SK-N-MC (cell line): Measurements from ENCODE around the gene EIF3J.
"Not testable (repeated sequence)": the region's sequence is repeated elsewhere in the genome, so short reads cannot be mapped to it uniquely, and the experiment has no call there.

Experiments used
- DNase-seq: peaks from one replicate; pipeline ENCODE4 v3.0.0-alpha.2; 2011; ENCODE audit warnings: low read depth, low spot score
- H3K27ac ChIP-seq: fragments of 200-600 bp; sonication (generic); 2 replicates; pipeline ENCODE4 v1.5.1; 2016; ENCODE audit warnings: mixed run types
- H3K36me3 ChIP-seq: fragments of 200-600 bp; sonication (generic); 2 replicates; pipeline ENCODE4 v1.6.1; 2017; ENCODE audit warnings: antibody characterized with exemption, low read length, mixed read lengths; ENCODE audit not compliant: insufficient read depth
- H3K4me3 ChIP-seq: fragments of 200-600 bp; sonication (generic); 2 replicates; pipeline ENCODE4 v1.5.1; 2016
- H3K9ac ChIP-seq: fragments of 200-600 bp; sonication (generic); 2 replicates; pipeline ENCODE4 v1.8.0; 2017; ENCODE audit warnings: mixed run types, mixed read lengths; ENCODE audit not compliant: insufficient read length
- H3K9me3 ChIP-seq: fragments of 200-600 bp; sonication (generic); 2 replicates; pipeline ENCODE4 v1.6.1; 2017; ENCODE audit warnings: low read depth, mild to moderate bottlenecking, antibody characterized with exemption, low read length, moderate library complexity, mixed read lengths
- EZH2 ChIP-seq: fragments of 200-600 bp; sonication (generic); IDR thresholded peaks from one replicate; pipeline ENCODE4 v1.6.1; 2017; ENCODE audit warnings: antibody characterized with exemption
- FOXP2 ChIP-seq: optimal IDR thresholded peaks from 2 replicates; pipeline ENCODE3; 2011; ENCODE audit warnings: mild to moderate bottlenecking, moderate library complexity; ENCODE audit not compliant: insufficient read depth; ENCODE audit errors: extremely low read length, control extremely low read depth
- POLR2AphosphoS5 ChIP-seq: IDR thresholded peaks from 2 replicates; pipeline ENCODE4 v1.6.1; 2012; ENCODE audit warnings: mild to moderate bottlenecking, low read depth, low read length, borderline replicate concordance

EIF3J gene

GRCh38 chr15:44516436-44516835 lies 20.5 kb upstream of the EIF3J start:
- TF ChIP-seq EZH2 (no peak), POLR2AphosphoS5 (no peak)
- Histone ChIP-seq H3K27ac (no peak overlapping the region), H3K9me3 (no peaks in the 10 kb centered on the region), H3K4me3 (no peak overlapping the region), H3K36me3 (peaks cover 52% of the 10 kb centered on the region), H3K9ac (no peak overlapping the region)
- no peak for DNase-seq

DNA sequence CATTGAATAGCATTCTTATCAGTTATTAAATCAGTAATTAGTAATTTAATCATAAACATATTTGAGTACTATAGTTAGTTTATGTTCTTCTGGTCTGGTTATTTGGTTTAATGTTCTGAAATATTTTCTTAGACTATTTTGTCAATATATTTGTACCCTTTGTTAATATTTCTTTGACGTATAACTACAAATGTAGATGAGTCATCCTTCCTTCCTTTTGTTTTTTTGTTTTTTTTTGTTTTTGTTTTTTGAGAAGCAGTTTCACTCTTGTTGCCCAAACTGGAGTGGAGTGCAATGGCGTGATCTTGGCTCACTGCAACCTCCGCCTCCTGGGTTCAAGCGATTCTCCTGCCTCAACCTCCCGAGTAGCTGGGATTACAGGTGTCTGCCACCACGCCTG lies 17.4 kb upstream of the EIF3J start:
- TF ChIP-seq FOXP2 (no peak), EZH2 (no peak), POLR2AphosphoS5 (no peak)
- Histone ChIP-seq H3K9ac (no peak overlapping the region), H3K9me3 (no peaks in the 10 kb centered on the region), H3K27ac (no peak overlapping the region), H3K4me3 (no peak overlapping the region), H3K36me3 (peaks cover 67% of the 10 kb centered on the region)
- DNase-seq: no peak

DNA sequence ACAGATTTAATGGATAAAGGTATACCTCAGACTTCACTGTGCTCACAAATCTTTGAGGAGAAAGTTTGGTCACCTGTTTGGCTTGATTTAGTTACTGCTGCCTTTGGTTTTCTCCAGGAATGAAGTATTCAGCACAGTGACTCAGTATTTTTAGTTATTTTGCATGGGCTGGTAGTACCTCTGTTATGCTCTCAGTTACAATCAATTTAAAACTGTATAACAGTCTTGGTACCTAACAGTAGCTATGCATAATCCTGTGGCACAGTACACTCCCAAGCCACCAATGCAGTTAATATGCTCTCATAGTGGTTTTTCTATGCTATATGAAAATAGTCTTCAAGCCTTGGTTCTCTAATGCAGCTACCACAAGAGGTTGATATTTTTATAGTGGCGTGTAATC lies 11.9 kb upstream of the EIF3J start:
- Histone ChIP-seq H3K27ac (peak overlapping the region; percentile 7; the same call in 1 of the 2 replicates), H3K9ac (no peak overlapping the region), H3K9me3 (no peaks in the 10 kb centered on the region), H3K36me3 (peaks cover 40% of the 10 kb centered on the region), H3K4me3 (no peak overlapping the region)
- no peak for DNase-seq
- TF ChIP-seq FOXP2: no peak
- TF ChIP-seq POLR2AphosphoS5: no peak

DNA sequence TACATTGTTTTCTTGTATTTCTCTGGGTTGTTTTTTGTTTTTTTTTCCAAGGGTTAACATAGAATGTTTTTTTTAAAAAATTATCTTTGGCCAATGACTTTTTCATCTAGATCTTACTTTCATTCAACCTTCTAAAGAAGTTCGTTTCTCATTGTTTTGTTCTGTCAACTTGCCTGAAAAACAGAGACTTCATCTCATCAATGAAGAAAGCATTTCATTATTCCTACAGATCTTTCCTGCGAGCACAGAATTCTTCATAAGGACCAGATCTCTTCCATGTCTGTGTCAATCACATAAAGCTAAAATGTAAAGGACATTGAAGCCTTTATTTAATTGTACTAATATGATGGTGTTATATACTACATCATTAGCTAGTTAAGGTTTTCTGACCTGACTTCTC lies 9.7 kb upstream of the EIF3J start:
- TF ChIP-seq POLR2AphosphoS5: no peak
- TF ChIP-seq FOXP2: no peak
- TF ChIP-seq EZH2: no peak
- no peak for DNase-seq
- peaks cover 27% of the 10 kb centered on the region for H3K36me3 ChIP-seq
- no peak overlapping the region for H3K9ac ChIP-seq
- no peak overlapping the region for H3K4me3 ChIP-seq
- no peaks in the 10 kb centered on the region for H3K9me3 ChIP-seq
- 0 out of 2 replicates have a peak overlapping the region, but pooled peaks have one; percentile 44 for H3K27ac ChIP-seq

GRCh38 chr15:44529864-44530604 lies 6.9 kb upstream of the EIF3J start:
- H3K4me3 ChIP-seq: no peak overlapping the region
- no peak overlapping the region for H3K27ac ChIP-seq
- TF ChIP-seq FOXP2 (no peak), EZH2 (no peak), POLR2AphosphoS5 (no peak)
- H3K9ac ChIP-seq: no peak overlapping the region
- H3K9me3 ChIP-seq: no peaks in the 10 kb centered on the region
- peaks cover 2% of the 10 kb centered on the region; the same call in 1 of the 2 replicates for H3K36me3 ChIP-seq
- no peak for DNase-seq

- Histone ChIP-seq H3K4me3 (no peak overlapping the region), H3K27ac (no peak overlapping the region), H3K9me3 (no peaks in the 10 kb centered on the region), H3K9ac (no peak overlapping the region), H3K36me3 (no peaks in the 10 kb centered on the region)
- DNase-seq: no peak
- TF ChIP-seq POLR2AphosphoS5: no peak
- no peak for TF ChIP-seq EZH2
- no peak for TF ChIP-seq FOXP2
Observed at GRCh38 chr15:44530653-44531052, 6.3 kb upstream of the EIF3J start.

DNA sequence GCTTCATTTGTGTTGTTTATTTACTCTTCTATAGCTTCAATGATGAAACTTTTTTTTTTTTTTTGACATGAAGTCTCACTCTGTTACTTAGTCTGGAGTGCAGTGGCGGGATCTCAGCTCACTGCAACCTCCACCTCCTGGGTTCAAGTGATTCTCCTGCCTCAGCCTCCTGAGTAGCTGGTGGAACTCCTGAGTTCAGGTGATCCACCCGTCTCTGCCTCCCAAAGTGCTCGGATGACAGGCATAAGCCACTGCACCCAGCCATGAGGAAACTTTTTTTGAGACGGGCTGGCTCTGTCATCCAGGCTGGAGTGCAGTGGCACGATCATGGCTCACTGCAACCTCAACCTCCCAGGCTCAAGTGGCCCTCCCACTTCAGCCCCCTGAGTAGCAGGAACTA lies 4.7 kb upstream of the EIF3J start:
- H3K9ac ChIP-seq, H3K9me3 ChIP-seq, DNase-seq, H3K27ac ChIP-seq, H3K4me3 ChIP-seq, H3K36me3 ChIP-seq: not testable (repeated sequence)

DNA sequence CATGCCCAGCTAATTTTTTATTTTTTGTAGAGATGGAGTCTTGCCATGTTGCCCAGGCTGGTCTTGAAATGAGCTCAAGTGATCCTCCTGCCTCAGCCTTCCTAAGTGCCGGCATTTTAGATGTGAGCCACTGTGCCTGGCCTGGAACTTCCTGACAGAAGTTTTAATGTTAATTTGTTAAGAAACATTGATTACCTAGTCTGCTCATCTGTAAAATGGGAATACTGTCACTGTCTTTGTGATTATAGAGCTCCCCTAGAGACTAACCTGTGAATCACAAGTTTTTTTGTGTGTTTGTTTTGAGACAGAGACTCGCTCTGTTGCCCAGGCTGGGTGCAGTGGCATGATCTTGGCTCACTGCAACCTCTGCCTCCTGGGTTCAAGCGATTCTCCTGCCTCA lies 4.3 kb upstream of the EIF3J start:
- TF ChIP-seq EZH2: no peak
- no peak for TF ChIP-seq POLR2AphosphoS5
- TF ChIP-seq FOXP2: no peak
- no peak for DNase-seq
- no peak overlapping the region for H3K9ac ChIP-seq
- no peak overlapping the region for H3K27ac ChIP-seq
- no peak overlapping the region for H3K4me3 ChIP-seq
- no peaks in the 10 kb centered on the region for H3K36me3 ChIP-seq
- no peaks in the 10 kb centered on the region for H3K9me3 ChIP-seq

DNA sequence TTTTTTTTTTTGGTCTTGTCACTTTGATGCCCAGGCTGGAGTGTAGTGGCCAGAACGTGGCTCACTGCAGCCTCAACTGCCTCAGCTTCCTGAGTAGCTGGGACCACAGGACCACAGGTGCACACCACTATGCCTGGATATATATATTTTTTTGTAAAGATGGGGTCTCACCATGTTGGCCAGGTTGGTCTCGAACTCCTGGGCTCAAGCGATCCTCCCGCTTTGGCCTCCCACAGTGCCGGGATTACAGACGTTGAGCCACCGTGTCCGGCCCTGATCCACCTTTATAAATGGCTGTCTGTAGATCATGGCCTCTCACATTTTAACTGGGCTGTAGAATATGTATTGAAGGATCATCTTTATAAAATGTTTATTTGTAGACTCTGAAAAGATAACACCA lies 1.9 kb upstream of the EIF3J start:
- Histone ChIP-seq H3K27ac (no peak overlapping the region), H3K9me3 (no peaks in the 10 kb centered on the region), H3K9ac (no peak overlapping the region), H3K4me3 (no peak overlapping the region), H3K36me3 (peaks cover 12% of the 10 kb centered on the region)
- no peak for TF ChIP-seq POLR2AphosphoS5
- TF ChIP-seq EZH2: no peak
- DNase-seq: no peak
